HepG2 (cell line): ENCODE data around the gene ALDOA. TPM values are rescaled to one million over a fixed set of nuclear protein-coding genes. Genes with fewer than 3 reads are reported as not detected.
A peak's percentile ranks its signal among the peaks of the same experiment; 100 is the strongest.

Source experiments
- ATAD3A ChIP-seq: sonication (generic); formaldehyde crosslinking; IDR thresholded peaks from 2 replicates; pipeline ENCODE4 v1.4.0; 2020; ENCODE audit warnings: missing genetic modification reagents
- BHLHE40 ChIP-seq: IDR thresholded peaks from 2 replicates; pipeline ENCODE4 v1.6.1; 2011; ENCODE audit warnings: low read length, improper control_type of control experiment
- BRD4 ChIP-seq: sonication (generic); formaldehyde crosslinking; IDR thresholded peaks from 2 replicates; pipeline ENCODE4 v1.4.0; 2020; ENCODE audit warnings: missing genetic modification reagents
- CBX2 ChIP-seq, 2 experiments: fragments of 200-600 bp in 1 of 2; sonication (generic); formaldehyde crosslinking in 1 of 2; IDR thresholded peaks; 2 replicates each; pipeline versions ENCODE4 v1.7.0 to v1.8.1; 2018 to 2022; ENCODE audit warnings: low read depth in 2 of 2, low read length in 1 of 2, mild to moderate bottlenecking in 1 of 2, missing genetic modification reagents in 1 of 2
- HOXA5 ChIP-seq: sonication (generic); formaldehyde crosslinking; IDR thresholded peaks from 2 replicates; pipeline ENCODE4 v1.4.0; 2020; ENCODE audit warnings: missing genetic modification reagents
- NKX3-1 ChIP-seq: sonication (generic); formaldehyde crosslinking; IDR thresholded peaks from 2 replicates; pipeline ENCODE4 v1.5.0; 2020; ENCODE audit warnings: missing genetic modification reagents
- SMAD9 ChIP-seq: sonication (generic); formaldehyde crosslinking; IDR thresholded peaks from 2 replicates; pipeline ENCODE4 v1.5.1; 2020; ENCODE audit warnings: mild to moderate bottlenecking, missing genetic modification reagents
- SRSF9 ChIP-seq: fragments of 200-400 bp; formaldehyde crosslinking; IDR thresholded peaks from 2 replicates; pipeline ENCODE4 v1.6.1; 2018; ENCODE audit warnings: borderline replicate concordance, mild to moderate bottlenecking, low read depth, low read length; ENCODE audit not compliant: insufficient read depth, poor library complexity, severe bottlenecking
- WIZ ChIP-seq: sonication (generic); formaldehyde crosslinking; IDR thresholded peaks from 2 replicates; pipeline ENCODE4 v1.5.1; 2020; ENCODE audit warnings: mild to moderate bottlenecking, missing genetic modification reagents
- ZNF207 ChIP-seq: fragments of 450-650 bp; IDR thresholded peaks from 2 replicates; pipeline ENCODE4 v1.6.1; 2016; ENCODE audit warnings: antibody characterized with exemption, borderline replicate concordance
- ZNF251 ChIP-seq: sonication (generic); formaldehyde crosslinking; IDR thresholded peaks from 2 replicates; pipeline ENCODE4 v1.9.0; 2021; ENCODE audit warnings: mild to moderate bottlenecking, missing genetic modification reagents
- ZNF382 ChIP-seq: sonication (generic); formaldehyde crosslinking; IDR thresholded peaks from 2 replicates; pipeline ENCODE4 v1.5.0; 2020; ENCODE audit warnings: missing genetic modification reagents, mild to moderate bottlenecking, borderline replicate concordance
- ZNF510 ChIP-seq: sonication (generic); formaldehyde crosslinking; IDR thresholded peaks from 2 replicates; pipeline ENCODE4 v1.4.0; 2020; ENCODE audit warnings: low read depth, mild to moderate bottlenecking, missing genetic modification reagents
- ZNF549 ChIP-seq: sonication (generic); formaldehyde crosslinking; IDR thresholded peaks from 2 replicates; pipeline ENCODE4 v1.5.0; 2020; ENCODE audit warnings: missing genetic modification reagents
- ZNF629 ChIP-seq: sonication (generic); formaldehyde crosslinking; conservative IDR thresholded peaks from 2 replicates; pipeline ENCODE4 v1.5.0; 2020; ENCODE audit warnings: missing genetic modification reagents
- ZNF720 ChIP-seq: sonication (generic); formaldehyde crosslinking; IDR thresholded peaks from 2 replicates; pipeline ENCODE4 v1.4.0; 2020; ENCODE audit warnings: missing genetic modification reagents
- ZSCAN30 ChIP-seq: sonication (generic); formaldehyde crosslinking; IDR thresholded peaks from 2 replicates; pipeline ENCODE4 v1.5.0; 2020; ENCODE audit warnings: mild to moderate bottlenecking, missing genetic modification reagents
- polyA plus RNA-seq, 8 experiments: library from polyadenylated mRNA; depleted of rRNA in 3 of 8; stranded (reverse) in 7 of 8; unstranded in 1 of 8; fragments of >200 nt; fragmentation: Illumina TruSeq in 4 of 8; extraction: Trizol in 4 of 8; gene quantifications; 2 replicates each; pipeline versions ENCODE4 v1.2.1 to v1.2.3, GENCODE V29; 2011 to 2016; ENCODE audit warnings: low read depth in 4 of 8, missing spikeins in 1 of 8, mixed read lengths in 1 of 8; ENCODE audit not compliant: insufficient read depth in 1 of 8
- total RNA-seq, 5 experiments: library from RNA; depleted of rRNA; stranded (reverse); fragments of >200 nt; fragmentation: Illumina TruSeq; extraction: Trizol; gene quantifications; 2 replicates each; pipeline ENCODE4 v1.2.3, GENCODE V29; 2016; ENCODE audit warnings: low read depth in 1 of 5
- TF ChIP-seq, protein P1 (sequence below): sonication (generic); formaldehyde crosslinking; IDR thresholded peaks from 2 replicates; pipeline ENCODE4 v1.5.0; 2020; ENCODE audit warnings: missing genetic modification reagents
- TF ChIP-seq, protein P2 (sequence below): fragments of 450-650 bp; IDR thresholded peaks from 2 replicates; pipeline ENCODE4 v1.6.1; 2017
- TF ChIP-seq, protein P3 (sequence below): sonication (generic); formaldehyde crosslinking; IDR thresholded peaks from 2 replicates; pipeline ENCODE4 v1.4.0; 2020; ENCODE audit warnings: missing genetic modification reagents
- TF ChIP-seq, protein P4 (sequence below): sonication (generic); formaldehyde crosslinking; IDR thresholded peaks from 2 replicates; pipeline ENCODE4 v1.5.0; 2020; ENCODE audit warnings: missing genetic modification reagents

The ALDOA gene
- total and polyA plus RNA-seq, 2 of the 13 experiments (the other 11 are each of a cell fraction or from before 2014, with no cell fraction given): 925 to 1,884 TPM

DNA sequence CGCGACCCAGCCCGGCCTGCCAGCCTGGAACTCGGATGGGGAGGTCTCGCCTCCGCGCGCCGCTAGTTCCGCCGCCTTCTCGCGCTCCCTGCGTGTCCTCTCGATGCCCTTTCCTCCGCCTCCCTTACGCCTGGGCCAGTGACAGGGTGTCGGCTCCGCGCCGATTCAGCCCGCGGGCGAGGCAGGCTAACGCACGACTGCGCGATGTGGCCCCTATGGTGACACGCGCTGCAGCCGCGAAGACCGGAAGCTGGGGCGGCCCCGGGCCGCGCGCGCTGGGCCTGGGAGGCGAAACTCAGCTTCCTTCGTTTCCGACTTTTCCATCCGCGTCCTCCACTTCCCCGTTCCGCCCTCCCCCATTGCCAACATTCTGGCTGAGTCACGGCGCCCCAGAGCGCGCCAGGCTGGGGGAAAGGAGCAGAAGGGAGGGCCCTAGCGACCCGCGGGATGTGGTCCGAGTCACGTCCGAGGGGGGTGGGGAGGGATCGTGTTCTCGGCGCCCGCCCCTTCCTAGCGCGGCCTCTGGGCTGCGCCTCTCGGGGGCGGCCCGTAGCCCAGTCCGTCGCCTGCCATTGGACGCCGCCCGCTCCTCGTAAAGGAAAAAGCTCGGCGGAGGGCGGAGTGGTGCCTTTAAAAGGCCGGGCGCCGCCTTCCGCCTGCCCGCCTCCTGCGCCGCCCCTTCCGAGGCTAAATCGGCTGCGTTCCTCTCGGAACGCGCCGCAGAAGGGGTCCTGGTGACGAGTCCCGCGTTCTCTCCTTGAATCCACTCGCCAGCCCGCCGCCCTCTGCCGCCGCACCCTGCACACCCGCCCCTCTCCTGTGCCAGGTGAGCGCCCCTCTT is at the start of gene ALDOA (continued):
- TF ChIP-seq, protein P1, sequence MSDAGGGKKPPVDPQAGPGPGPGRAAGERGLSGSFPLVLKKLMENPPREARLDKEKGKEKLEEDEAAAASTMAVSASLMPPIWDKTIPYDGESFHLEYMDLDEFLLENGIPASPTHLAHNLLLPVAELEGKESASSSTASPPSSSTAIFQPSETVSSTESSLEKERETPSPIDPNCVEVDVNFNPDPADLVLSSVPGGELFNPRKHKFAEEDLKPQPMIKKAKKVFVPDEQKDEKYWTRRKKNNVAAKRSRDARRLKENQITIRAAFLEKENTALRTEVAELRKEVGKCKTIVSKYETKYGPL: 0 out of 2 replicates have a peak, but pooled peaks have one; percentile 8
- TF ChIP-seq NKX3-1 (CRISPR knock-in tag) (peak; percentile 89), ZNF382 (CRISPR knock-in tag) (no peak), BHLHE40 (peak; percentile 56; the same call in 1 of the 2 replicates), HOXA5 (CRISPR knock-in tag) (peak; percentile 79), ZSCAN30 (peak; percentile 89), SMAD9 (CRISPR knock-in tag) (peak; percentile 46; the same call in 1 of the 2 replicates), BRD4 (peak; percentile 99), ZNF720 (CRISPR knock-in tag) (0 out of 2 replicates have a peak, but pooled peaks have one; percentile 39), ZNF207 (no peak), ZNF251 (CRISPR knock-in tag) (0 out of 2 replicates have a peak, but pooled peaks have one; percentile 83), ZNF510 (CRISPR knock-in tag) (peak; percentile 89; the same call in 1 of the 2 replicates), ATAD3A (CRISPR knock-in tag) (peak; percentile 54; the same call in 1 of the 2 replicates), ZNF629 (CRISPR knock-in tag) (peak; percentile 57), ZNF549 (CRISPR knock-in tag) (no peak), SRSF9 (no peak), CBX2 (IDR thresholded peaks at IDR 0.05; ENCODE audit: low read depth, low read length) (no peak), CBX2 (CRISPR knock-in tag; IDR thresholded peaks at IDR 0.05; ENCODE audit: low read depth) (peak; percentile 53; the same call in 1 of the 2 replicates), WIZ (CRISPR knock-in tag) (peak; percentile 68)
- TF ChIP-seq, protein P2, sequence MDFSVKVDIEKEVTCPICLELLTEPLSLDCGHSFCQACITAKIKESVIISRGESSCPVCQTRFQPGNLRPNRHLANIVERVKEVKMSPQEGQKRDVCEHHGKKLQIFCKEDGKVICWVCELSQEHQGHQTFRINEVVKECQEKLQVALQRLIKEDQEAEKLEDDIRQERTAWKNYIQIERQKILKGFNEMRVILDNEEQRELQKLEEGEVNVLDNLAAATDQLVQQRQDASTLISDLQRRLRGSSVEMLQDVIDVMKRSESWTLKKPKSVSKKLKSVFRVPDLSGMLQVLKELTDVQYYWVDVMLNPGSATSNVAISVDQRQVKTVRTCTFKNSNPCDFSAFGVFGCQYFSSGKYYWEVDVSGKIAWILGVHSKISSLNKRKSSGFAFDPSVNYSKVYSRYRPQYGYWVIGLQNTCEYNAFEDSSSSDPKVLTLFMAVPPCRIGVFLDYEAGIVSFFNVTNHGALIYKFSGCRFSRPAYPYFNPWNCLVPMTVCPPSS: no peak
- TF ChIP-seq, protein P3, sequence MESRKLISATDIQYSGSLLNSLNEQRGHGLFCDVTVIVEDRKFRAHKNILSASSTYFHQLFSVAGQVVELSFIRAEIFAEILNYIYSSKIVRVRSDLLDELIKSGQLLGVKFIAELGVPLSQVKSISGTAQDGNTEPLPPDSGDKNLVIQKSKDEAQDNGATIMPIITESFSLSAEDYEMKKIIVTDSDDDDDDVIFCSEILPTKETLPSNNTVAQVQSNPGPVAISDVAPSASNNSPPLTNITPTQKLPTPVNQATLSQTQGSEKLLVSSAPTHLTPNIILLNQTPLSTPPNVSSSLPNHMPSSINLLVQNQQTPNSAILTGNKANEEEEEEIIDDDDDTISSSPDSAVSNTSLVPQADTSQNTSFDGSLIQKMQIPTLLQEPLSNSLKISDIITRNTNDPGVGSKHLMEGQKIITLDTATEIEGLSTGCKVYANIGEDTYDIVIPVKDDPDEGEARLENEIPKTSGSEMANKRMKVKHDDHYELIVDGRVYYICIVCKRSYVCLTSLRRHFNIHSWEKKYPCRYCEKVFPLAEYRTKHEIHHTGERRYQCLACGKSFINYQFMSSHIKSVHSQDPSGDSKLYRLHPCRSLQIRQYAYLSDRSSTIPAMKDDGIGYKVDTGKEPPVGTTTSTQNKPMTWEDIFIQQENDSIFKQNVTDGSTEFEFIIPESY (CRISPR knock-in tag): no peak; the same call in 1 of the 2 replicates
- TF ChIP-seq, protein P4, sequence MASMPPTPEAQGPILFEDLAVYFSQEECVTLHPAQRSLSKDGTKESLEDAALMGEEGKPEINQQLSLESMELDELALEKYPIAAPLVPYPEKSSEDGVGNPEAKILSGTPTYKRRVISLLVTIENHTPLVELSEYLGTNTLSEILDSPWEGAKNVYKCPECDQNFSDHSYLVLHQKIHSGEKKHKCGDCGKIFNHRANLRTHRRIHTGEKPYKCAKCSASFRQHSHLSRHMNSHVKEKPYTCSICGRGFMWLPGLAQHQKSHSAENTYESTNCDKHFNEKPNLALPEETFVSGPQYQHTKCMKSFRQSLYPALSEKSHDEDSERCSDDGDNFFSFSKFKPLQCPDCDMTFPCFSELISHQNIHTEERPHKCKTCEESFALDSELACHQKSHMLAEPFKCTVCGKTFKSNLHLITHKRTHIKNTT (CRISPR knock-in tag): no peak
